Keratinocyte (primary cell): ENCODE results near the gene HOTAIR.

Source experiments
- CTCF ChIP-seq, 3 experiments: IDR thresholded peaks in 1 of 3; conservative IDR thresholded peaks in 1 of 3; optimal IDR thresholded peaks in 1 of 3; 2 replicates in 2 of 3; 3 replicates in 1 of 3; pipeline versions ENCODE3 to v1.5.1; 2011; ENCODE audit warnings: low read length in 3 of 3, mild to moderate bottlenecking in 3 of 3, moderate library complexity in 2 of 3, control low read depth in 1 of 3, inconsistent platforms in 1 of 3; ENCODE audit not compliant: insufficient read depth in 2 of 3; ENCODE audit errors: extremely low read depth in 1 of 3
- EZH2 ChIP-seq: IDR thresholded peaks from one replicate; pipeline ENCODE4 v1.6.1; 2012; ENCODE audit warnings: inconsistent platforms, mild to moderate bottlenecking, low read length, moderate library complexity

GRCh38 chr12:53958128-53958527, 16.6 kb downstream of the HOTAIR start:
- TF ChIP-seq CTCF (optimal IDR thresholded peaks at IDR 0.05 in 1 of 3, IDR thresholded peaks at IDR 0.05 in 1 of 3, conservative IDR thresholded peaks at IDR 0.05 in 1 of 3; ENCODE audit: extremely low read depth in 1 of 3, insufficient read depth in 2 of 3, low read length in 3 of 3) (no peak), EZH2 (peak; percentile 37)
